ENCODE results near the gene ACOX1. TPM values are rescaled to one million over a fixed set of nuclear protein-coding genes. Genes with fewer than 3 reads are reported as not detected.

The ACOX1 gene
- total RNA-seq, 1 donor from 2014 or later = 22.3 TPM

GRCh38 chr17:75925912-75926311 lies 53.1 kb downstream of the ACOX1 start:
- Mint-ChIP-seq H3K36me3 (ENCODE audit: low read depth) (no peaks in the 10 kb centered on the region), H3K27ac (ENCODE audit: unreplicated experiment) (no peak overlapping the region), H3K4me3 (no peak overlapping the region), H3K9me3 (no peaks in the 10 kb centered on the region), H3K4me1 (no peaks in the 10 kb centered on the region), H3K27me3 (ENCODE audit: low read depth) (no peaks in the 10 kb centered on the region)
- no peak for TF ChIP-seq CTCF (conservative IDR thresholded peaks at IDR 0.05)
- DNase-seq (ENCODE audit: low read depth, low spot score) = no peak

GRCh38 chr17:75925103-75925502 lies 53.9 kb downstream of the ACOX1 start:
- no peaks in the 10 kb centered on the region for H3K9me3 Mint-ChIP-seq
- no peak for DNase-seq (ENCODE audit: low read depth, low spot score)
- TF ChIP-seq CTCF (conservative IDR thresholded peaks at IDR 0.05) = no peak
- no peaks in the 10 kb centered on the region for H3K4me1 Mint-ChIP-seq
- H3K27ac Mint-ChIP-seq (ENCODE audit: unreplicated experiment) = no peak overlapping the region
- no peaks in the 10 kb centered on the region for H3K27me3 Mint-ChIP-seq (ENCODE audit: low read depth)
- H3K36me3 Mint-ChIP-seq (ENCODE audit: low read depth) = no peaks in the 10 kb centered on the region
- no peak overlapping the region for H3K4me3 Mint-ChIP-seq

DNA sequence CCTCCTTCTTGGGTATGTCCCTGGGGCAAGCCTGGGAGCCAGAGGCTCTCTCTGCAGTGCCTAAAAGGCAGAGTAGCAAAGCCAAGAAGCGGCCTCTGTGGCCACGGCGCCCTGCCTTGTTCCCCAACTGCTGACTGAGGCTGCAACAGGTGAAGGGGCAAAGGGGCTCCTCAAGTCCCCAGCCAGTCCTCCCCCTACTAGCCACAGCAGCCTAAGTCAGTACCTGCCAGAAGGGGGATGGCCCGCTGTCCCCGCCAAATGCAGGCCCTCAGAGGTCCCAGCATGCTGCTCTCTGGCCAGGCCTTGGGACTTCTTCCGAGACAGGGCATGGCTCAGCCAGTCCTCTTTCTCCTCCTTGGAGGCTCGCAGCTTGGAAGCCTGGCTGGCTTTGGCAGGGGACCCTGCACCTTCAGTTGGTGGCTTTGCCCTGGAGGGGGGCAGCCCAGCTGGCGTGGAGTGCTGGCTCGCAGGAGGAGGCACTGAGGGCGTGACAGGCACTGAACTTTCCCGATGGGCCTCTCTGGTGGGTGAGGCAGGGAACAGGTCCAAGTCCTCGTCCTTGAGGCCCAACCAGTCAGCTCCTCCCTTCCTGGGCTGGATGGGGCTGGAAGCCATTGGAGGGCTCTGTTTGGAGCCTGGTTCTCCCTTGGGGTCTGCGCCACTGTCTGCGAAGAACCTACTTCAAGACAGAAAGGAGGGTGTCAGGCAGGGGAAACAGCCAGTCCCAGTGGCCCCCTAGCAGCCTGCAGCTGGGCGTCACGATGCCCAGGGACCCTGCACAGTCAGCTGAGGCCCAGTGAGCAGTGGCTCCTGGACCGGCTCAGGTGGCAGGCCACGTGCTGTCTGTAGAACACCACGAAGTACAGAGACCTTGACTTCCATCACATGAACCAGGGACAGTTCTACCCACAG lies 55.7 kb downstream of the ACOX1 start:
- H3K9me3 Mint-ChIP-seq = no peaks in the 10 kb centered on the region
- TF ChIP-seq CTCF (conservative IDR thresholded peaks at IDR 0.05) = no peak
- peak overlapping the region; percentile 57 for H3K27ac Mint-ChIP-seq (ENCODE audit: unreplicated experiment)
- DNase-seq (ENCODE audit: low read depth, low spot score) = no peak
- H3K27me3 Mint-ChIP-seq (ENCODE audit: low read depth) = no peaks in the 10 kb centered on the region
- no peaks in the 10 kb centered on the region for H3K4me1 Mint-ChIP-seq
- H3K4me3 Mint-ChIP-seq = no peak overlapping the region
- H3K36me3 Mint-ChIP-seq (ENCODE audit: low read depth) = no peaks in the 10 kb centered on the region

DNA sequence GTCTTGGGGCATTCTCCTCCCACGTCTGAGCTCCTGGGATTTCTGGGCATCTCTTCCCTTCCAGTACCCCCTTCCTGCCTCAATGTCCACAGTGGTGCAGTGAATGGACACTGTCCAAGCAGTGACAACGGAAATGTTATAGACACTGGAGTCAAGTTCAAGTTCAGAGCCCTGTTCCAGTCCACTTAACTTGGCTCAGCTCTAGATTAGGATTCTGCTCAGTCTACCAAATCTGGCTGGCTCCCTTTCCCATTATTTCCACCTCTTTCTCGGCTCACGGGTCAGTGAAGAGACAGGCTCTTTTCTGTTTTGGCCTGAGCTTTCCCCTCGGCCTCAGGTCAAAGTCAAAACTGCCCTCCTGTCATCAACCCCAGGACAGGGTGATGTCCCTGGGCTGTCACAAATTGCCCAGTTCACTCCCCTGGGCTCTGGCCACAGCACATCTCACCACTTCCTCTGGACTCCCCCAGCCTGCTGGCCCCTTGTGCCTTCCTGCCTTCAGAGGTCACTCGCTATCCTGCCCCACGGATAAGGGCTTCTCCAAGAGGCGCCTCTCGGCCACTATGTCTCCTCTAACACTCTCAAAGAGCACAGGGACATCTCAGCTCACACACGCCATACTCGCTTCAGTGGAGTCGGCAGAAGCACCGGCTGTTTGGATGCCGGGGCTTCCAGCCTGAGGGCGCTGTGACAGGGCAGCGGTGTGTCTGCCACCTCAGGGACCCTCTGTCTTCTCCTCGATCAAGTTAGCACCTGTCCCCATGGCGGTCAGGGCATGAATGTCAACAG lies 56.6 kb downstream of the ACOX1 start:
- Mint-ChIP-seq H3K4me1 (no peaks in the 10 kb centered on the region), H3K9me3 (no peaks in the 10 kb centered on the region), H3K36me3 (ENCODE audit: low read depth) (no peaks in the 10 kb centered on the region), H3K4me3 (no peak overlapping the region), H3K27me3 (ENCODE audit: low read depth) (no peaks in the 10 kb centered on the region), H3K27ac (ENCODE audit: unreplicated experiment) (peak overlapping the region; percentile 75)
- no peak for DNase-seq (ENCODE audit: low read depth, low spot score)
- no peak for TF ChIP-seq CTCF (conservative IDR thresholded peaks at IDR 0.05)

DNA sequence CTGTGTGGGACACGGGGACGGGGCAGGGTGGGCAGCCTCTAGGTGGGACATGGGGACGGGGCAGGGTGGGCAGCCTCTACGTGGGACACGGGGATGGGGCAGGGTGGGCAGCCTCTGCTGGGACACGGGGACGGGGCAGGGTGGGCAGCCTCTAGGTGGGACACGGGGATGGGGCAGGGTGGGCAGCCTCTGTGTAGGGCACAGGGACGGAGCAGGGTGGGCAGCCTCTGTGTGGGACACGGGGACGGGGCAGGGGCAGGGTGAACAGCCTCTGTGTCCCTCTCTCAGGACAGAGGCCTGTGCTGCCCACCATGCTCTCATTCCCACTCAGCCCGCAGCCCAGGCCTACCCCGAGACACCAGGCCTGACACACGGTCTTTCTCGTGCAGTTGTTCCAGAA lies 57.4 kb downstream of the ACOX1 start:
- Mint-ChIP-seq H3K4me3 (no peak overlapping the region), H3K36me3 (ENCODE audit: low read depth) (peaks cover 2% of the 10 kb centered on the region), H3K27me3 (ENCODE audit: low read depth) (no peaks in the 10 kb centered on the region), H3K4me1 (no peaks in the 10 kb centered on the region), H3K27ac (ENCODE audit: unreplicated experiment) (no peak overlapping the region), H3K9me3 (no peaks in the 10 kb centered on the region)
- DNase-seq (ENCODE audit: low read depth, low spot score) = no peak
- no peak for TF ChIP-seq CTCF (conservative IDR thresholded peaks at IDR 0.05)
